Lower leg skin (tissue), 4 donors: Measurements from ENCODE around the gene POU6F2. TPM values are rescaled to one million over a fixed set of nuclear protein-coding genes. Genes with fewer than 3 reads are reported as not detected.

ENCODE experiments used
- DNase-seq, 2 donors: peaks; one replicate each; pipeline ENCODE4 v3.0.0-alpha.2; 2019; ENCODE audit warnings: low spot score in 2 of 2
- H3K4me3 ChIP-seq: fragments of 200-600 bp; sonication (generic); 2 replicates; pipeline ENCODE4 v1.5.1; 2017; ENCODE audit warnings: mild to moderate bottlenecking, low read depth; ENCODE audit not compliant: poor library complexity, severe bottlenecking
- CTCF ChIP-seq, 3 donors: fragments of 450-650 bp; IDR thresholded peaks; one replicate each; pipeline ENCODE4 v1.5.1; 2016; ENCODE audit warnings: antibody characterized with exemption in 3 of 3, mild to moderate bottlenecking in 3 of 3, moderate library complexity in 2 of 3
- POLR2A ChIP-seq, 2 donors: fragments of 450-650 bp; IDR thresholded peaks; one replicate each; pipeline ENCODE4 v1.6.1; 2016 to 2017; ENCODE audit warnings: antibody characterized with exemption in 2 of 2, mild to moderate bottlenecking in 1 of 2, moderate library complexity in 1 of 2
- WGBS, 2 donors: methylation state at CpG; one replicate each; pipeline ENCODE4 v1.1.5; 2018; 5-methylcytosine and 5-hydroxymethylcytosine counted together
- intact Hi-C: fragments of 100-400 bp; cut with DNase I; formaldehyde crosslinking; loops from one replicate; pipeline ENCODE4 v1.15.0; 2023; ENCODE audit warnings: low total_unique reads
- total RNA-seq, 4 donors: library from RNA; depleted of rRNA; stranded (reverse); fragments of >200 nt; gene quantifications; one replicate each; pipeline ENCODE4 v1.1.0, GENCODE V29; 2016

The POU6F2 gene
- total RNA-seq, 4 donors from 2014 or later = 0.36 TPM; not detected in 3

GRCh38 chr7:39353615-39354376 is 376.1 kb downstream of the POU6F2 start:
- 28 to 43% methylated on average over 17 of the region's 17 CpGs for WGBS, 2 donors
- no peak for DNase-seq

GRCh38 chr7:39355664-39356063 is 378.0 kb downstream of the POU6F2 start:
- TF ChIP-seq POLR2A (IDR thresholded peaks at IDR 0.05) = no peak
- no peak for TF ChIP-seq CTCF (IDR thresholded peaks at IDR 0.05)
- WGBS, 2 donors = 86 to 87% methylated on average over 4 of the region's 4 CpGs
- DNase-seq = no peak
- intact Hi-C loops = no loop called here
- H3K4me3 ChIP-seq = no peak overlapping the region

More at GRCh38 chr7:39353615-39354376, 376.1 kb downstream of the POU6F2 start:
- intact Hi-C loops = no loop called here
- no peak overlapping the region for H3K4me3 ChIP-seq
- no peak for TF ChIP-seq CTCF (IDR thresholded peaks at IDR 0.05)
- TF ChIP-seq POLR2A (IDR thresholded peaks at IDR 0.05) = no peak

DNA sequence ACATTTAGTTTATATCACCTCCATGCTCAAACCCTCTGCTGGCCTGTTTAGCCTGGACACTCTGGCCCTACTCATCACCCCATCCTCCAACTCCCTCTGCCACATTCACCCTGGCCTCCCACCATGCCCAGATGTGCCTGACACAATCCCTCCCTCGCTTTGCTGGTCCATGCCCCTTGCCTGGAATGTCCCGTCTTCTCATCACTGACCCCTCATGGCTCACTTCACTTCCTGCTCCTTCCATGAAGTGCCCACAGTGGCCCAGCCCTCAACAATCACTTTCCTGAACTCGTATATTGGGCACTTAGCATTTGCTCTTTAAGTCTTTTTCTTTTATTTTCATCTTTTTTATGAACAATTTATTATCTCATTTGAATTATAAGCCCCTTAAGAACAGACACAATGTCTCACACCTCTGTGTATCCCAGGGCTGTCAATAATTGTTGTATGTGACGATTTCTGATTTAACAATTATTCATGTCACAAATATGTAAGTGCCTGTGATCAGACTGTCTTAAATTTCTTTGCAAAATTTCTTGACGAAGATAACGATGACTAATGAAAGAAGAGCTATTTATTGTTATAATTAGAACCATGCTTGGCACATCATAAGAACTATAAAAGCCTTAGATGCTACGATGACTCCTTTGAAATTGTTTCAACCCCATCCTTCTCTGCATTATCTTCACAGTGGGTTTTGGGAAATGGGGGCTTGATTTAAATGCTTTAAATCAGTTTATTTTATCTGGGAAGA is 378.6 kb downstream of the POU6F2 start:
- TF ChIP-seq POLR2A (IDR thresholded peaks at IDR 0.05) = no peak
- no peak for TF ChIP-seq CTCF (IDR thresholded peaks at IDR 0.05)
- no peak for DNase-seq
- 57 to 62% methylated on average over 7 of the region's 7 CpGs for WGBS, 2 donors
- no peak overlapping the region for H3K4me3 ChIP-seq
- intact Hi-C loops = no loop called here

- TF ChIP-seq POLR2A (IDR thresholded peaks at IDR 0.05) (no peak), CTCF (IDR thresholded peaks at IDR 0.05) (no peak)
- intact Hi-C loops = no loop called here
- 33 to 39% methylated on average over 3 of the region's 3 CpGs for WGBS, 2 donors
- no peak for DNase-seq
- no peak overlapping the region for H3K4me3 ChIP-seq
Measured at GRCh38 chr7:39357648-39358047, 379.9 kb downstream of the POU6F2 start.

- intact Hi-C loops = no loop called here
- TF ChIP-seq POLR2A (IDR thresholded peaks at IDR 0.05) = no peak
- no peak for TF ChIP-seq CTCF (IDR thresholded peaks at IDR 0.05)
- no peak for DNase-seq
- WGBS, 2 donors = 83% methylated on average over 4 of the region's 4 CpGs
- H3K4me3 ChIP-seq = no peak overlapping the region
Measured at GRCh38 chr7:39360038-39360437, 382.3 kb downstream of the POU6F2 start.
